Cardiac muscle cell (in vitro differentiated cells and primary cell): ENCODE results near the gene RASSF4. TPM values are rescaled to one million over a fixed set of nuclear protein-coding genes. Genes with fewer than 3 reads are reported as not detected.

Source experiments
- DNase-seq, 2 donors: peaks; one replicate each; pipeline versions ENCODE4 v3.0.0 to v3.0.0-alpha.2; 2010 to 2017; ENCODE audit warnings: low read depth in 1 of 2, low spot score in 1 of 2
- H3K27ac ChIP-seq: fragments of 200-600 bp; sonication (generic); 2 replicates; pipeline ENCODE4 v1.5.1; 2016
- H3K27me3 ChIP-seq: fragments of 200-600 bp; sonication (generic); 2 replicates; pipeline ENCODE4 v1.6.0; 2016; ENCODE audit warnings: control low read depth
- H3K36me3 ChIP-seq: fragments of 200-600 bp; sonication (generic); 2 replicates; pipeline ENCODE4 v1.5.1; 2016; ENCODE audit warnings: control low read depth
- H3K4me1 ChIP-seq: fragments of 200-600 bp; sonication (generic); 2 replicates; pipeline ENCODE4 v1.8.1; 2017; ENCODE audit warnings: low read depth, mild to moderate bottlenecking, mixed run types
- H3K4me3 ChIP-seq: fragments of 200-600 bp; sonication (generic); 2 replicates; pipeline ENCODE4 v1.5.1; 2016; ENCODE audit warnings: mild to moderate bottlenecking
- H3K9me3 ChIP-seq: fragments of 200-600 bp; sonication (generic); 2 replicates; pipeline ENCODE4 v1.5.1; 2017; ENCODE audit warnings: low read depth, mild to moderate bottlenecking, control low read depth
- polyA plus RNA-seq: library from polyadenylated mRNA; unstranded; fragments of >200 nt; fragmentation: Nextera tagmentation; extraction: Ambion mirVana; gene quantifications from 2 replicates; pipeline ENCODE4 v1.2.1, GENCODE V29; 2016
- total RNA-seq: library from RNA; depleted of rRNA; stranded (reverse); fragments of >200 nt; gene quantifications from 2 replicates; pipeline ENCODE4 v1.2.3, GENCODE V29; 2016
- TF ChIP-seq, protein P1 (sequence below): IDR thresholded peaks from 2 replicates; pipeline ENCODE4 v1.5.1; 2012; ENCODE audit warnings: low read depth, mild to moderate bottlenecking, low read length

Gene RASSF4
- total and polyA plus RNA-seq, 2 experiments from 2014 or later = 63.6 to 70.7 TPM

- TF ChIP-seq, protein P1, sequence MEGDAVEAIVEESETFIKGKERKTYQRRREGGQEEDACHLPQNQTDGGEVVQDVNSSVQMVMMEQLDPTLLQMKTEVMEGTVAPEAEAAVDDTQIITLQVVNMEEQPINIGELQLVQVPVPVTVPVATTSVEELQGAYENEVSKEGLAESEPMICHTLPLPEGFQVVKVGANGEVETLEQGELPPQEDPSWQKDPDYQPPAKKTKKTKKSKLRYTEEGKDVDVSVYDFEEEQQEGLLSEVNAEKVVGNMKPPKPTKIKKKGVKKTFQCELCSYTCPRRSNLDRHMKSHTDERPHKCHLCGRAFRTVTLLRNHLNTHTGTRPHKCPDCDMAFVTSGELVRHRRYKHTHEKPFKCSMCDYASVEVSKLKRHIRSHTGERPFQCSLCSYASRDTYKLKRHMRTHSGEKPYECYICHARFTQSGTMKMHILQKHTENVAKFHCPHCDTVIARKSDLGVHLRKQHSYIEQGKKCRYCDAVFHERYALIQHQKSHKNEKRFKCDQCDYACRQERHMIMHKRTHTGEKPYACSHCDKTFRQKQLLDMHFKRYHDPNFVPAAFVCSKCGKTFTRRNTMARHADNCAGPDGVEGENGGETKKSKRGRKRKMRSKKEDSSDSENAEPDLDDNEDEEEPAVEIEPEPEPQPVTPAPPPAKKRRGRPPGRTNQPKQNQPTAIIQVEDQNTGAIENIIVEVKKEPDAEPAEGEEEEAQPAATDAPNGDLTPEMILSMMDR = peak; percentile 99
- no peaks in the 10 kb centered on the region for H3K4me1 ChIP-seq
- no peaks in the 10 kb centered on the region for H3K36me3 ChIP-seq
- no peaks in the 10 kb centered on the region for H3K9me3 ChIP-seq
- DNase-seq = peak; percentile 90 to 93
- no peaks in the 10 kb centered on the region for H3K27me3 ChIP-seq
- H3K27ac ChIP-seq = no peak overlapping the region
- H3K4me3 ChIP-seq = no peak overlapping the region
Measured at GRCh38 chr10:44932517-44933450, 26.8 kb upstream of the RASSF4 start.

DNA sequence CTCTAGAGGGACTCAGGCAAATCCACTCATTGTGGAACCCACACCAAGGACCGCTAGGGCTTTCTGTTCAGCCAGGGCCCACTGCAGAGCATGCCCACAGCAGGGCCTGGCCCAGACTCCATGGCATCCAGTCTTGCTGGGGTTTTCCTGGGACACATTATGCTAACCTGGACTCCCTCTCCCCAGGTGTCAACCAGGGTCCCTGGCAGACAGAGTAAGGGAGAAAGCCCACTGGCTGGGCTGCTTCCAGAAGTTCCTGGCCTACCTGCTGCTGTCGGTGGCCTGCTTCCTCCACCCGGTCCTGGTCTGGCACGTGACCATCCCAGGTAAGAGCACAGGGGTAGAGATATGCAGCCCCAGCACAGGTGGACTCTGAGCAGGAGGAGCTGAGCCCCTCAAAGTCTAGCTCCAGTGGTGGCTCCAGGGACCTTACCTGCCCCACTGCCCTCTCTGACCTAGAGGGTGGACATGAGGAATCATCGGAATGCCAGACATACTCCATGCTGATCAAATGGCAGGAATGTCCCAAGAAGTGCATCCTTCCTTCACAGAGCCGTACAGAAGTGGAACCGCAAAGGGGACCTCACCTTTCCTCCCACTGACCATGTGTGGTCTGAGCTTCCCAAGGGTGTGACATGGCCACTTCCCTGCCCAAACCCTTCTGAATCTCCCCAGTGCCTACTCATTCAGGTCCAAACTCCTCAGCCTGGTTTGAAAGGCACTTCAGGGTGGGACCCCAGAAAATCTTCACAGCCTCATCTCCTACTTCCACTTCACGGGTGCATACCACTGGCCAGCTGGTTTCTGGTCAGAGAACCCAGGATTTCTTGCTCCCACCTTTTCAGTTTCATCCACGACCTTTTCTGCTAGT is 25.9 kb upstream of the RASSF4 start:
- DNase-seq = no peak
- H3K27me3 ChIP-seq = no peaks in the 10 kb centered on the region
- H3K9me3 ChIP-seq = no peaks in the 10 kb centered on the region
- no peaks in the 10 kb centered on the region for H3K36me3 ChIP-seq
- H3K4me1 ChIP-seq = no peaks in the 10 kb centered on the region
- H3K27ac ChIP-seq = no peak overlapping the region
- H3K4me3 ChIP-seq = no peak overlapping the region
- TF ChIP-seq, protein P1 = no peak

DNA sequence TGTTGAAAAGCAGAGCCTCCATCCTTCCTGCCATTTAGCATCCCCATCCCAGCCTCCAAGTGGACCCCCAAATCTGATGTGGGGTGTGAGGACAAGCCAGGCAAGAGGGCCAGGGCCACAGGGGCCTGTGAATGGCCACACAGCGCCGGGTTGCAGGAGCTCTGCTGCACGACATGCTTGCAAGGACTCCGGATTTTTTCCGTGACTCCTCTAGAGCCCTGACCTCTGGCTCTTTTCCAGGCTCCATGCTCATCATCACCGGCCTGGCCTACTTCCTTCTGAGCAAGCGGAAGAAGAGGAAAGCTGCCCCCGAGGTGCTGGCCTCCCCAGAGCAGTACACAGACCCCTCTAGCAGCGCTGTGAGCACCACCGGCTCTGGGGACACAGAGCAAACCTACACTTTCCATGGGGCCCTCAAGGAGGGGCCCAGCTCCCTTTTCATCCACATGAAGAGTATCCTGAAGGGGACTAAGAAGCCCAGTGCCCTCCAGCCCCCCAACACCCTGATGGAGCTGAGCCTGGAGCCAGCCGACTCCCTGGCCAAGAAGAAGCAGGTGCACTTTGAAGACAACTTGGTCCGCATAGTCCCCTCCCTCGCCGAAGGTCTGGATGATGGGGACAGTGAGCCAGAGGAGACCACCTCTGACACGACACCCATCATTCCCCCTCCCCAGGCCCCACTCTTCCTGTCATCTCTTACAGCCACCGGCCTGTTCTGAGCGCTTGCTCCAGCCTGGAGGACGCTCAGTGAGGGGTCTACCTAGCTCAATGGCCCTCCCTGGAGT is 25.0 kb upstream of the RASSF4 start:
- peak in 1 of 2 donors; percentile 37 for DNase-seq
- TF ChIP-seq, protein P1 = no peak
- no peak overlapping the region for H3K4me3 ChIP-seq
- no peaks in the 10 kb centered on the region for H3K4me1 ChIP-seq
- H3K9me3 ChIP-seq = no peaks in the 10 kb centered on the region
- no peak overlapping the region for H3K27ac ChIP-seq
- no peaks in the 10 kb centered on the region for H3K27me3 ChIP-seq
- H3K36me3 ChIP-seq = no peaks in the 10 kb centered on the region

DNA sequence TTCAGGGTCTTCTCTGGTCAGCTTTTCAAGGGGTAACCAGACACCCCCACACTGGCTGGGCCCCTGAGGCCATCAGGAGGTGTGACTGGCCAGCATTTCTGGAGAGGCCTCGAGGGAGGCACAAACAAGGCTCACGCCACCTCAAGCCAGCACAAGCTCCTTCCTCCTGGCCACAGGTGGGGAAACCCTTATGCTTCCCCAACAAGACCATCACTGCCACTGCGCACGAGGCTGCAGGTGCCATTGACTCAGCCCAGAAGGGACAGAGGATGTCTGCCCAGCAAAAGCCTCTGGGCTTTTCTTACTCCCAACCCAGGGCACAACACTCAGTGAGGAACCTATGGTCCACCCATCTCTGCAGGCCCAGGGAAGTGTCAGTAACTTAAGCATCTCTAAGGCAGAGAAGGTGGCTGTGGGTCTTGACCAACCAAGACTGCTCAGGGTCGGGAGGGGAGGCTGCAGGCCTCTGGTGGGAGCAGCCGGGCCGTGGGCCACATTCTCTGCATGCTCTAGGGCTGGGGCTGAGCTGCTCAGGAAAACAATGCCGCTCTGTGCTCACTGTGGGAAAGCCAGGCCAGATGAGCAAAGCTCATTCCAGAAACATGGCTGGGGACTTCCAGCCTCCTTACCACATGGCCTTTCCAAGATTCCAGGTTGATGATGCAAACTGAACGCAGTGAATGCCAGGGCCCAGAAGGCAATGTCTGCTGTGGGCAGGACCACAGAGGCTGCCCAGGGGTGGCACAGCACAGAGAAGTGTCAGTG is 24.2 kb upstream of the RASSF4 start:
- Histone ChIP-seq H3K4me1 (no peaks in the 10 kb centered on the region), H3K27ac (no peak overlapping the region), H3K9me3 (no peaks in the 10 kb centered on the region), H3K36me3 (no peaks in the 10 kb centered on the region), H3K4me3 (no peak overlapping the region), H3K27me3 (no peaks in the 10 kb centered on the region)
- TF ChIP-seq, protein P1 = no peak
- peak in 1 of 2 donors; percentile 95 for DNase-seq
